Activated naive CD8-positive, alpha-beta T cell (primary cell): ENCODE data around the gene SHANK3.

Experiments
- H3K27ac Mint-ChIP-seq: one replicate; pipeline ENCODE4 v1.8.0; 2021; ENCODE audit warnings: mixed read lengths
- H3K27me3 Mint-ChIP-seq: one replicate; pipeline ENCODE4 v1.8.0; 2021; ENCODE audit warnings: mixed read lengths
- H3K36me3 Mint-ChIP-seq: one replicate; pipeline ENCODE4 v1.8.0; 2021; ENCODE audit warnings: mixed read lengths
- H3K4me1 Mint-ChIP-seq: one replicate; pipeline ENCODE4 v1.8.0; 2021; ENCODE audit warnings: low read depth, mixed read lengths
- H3K4me3 Mint-ChIP-seq: one replicate; pipeline ENCODE4 v1.8.0; 2021; ENCODE audit warnings: mild to moderate bottlenecking, mixed read lengths
- H3K9me3 Mint-ChIP-seq: one replicate; pipeline ENCODE4 v1.8.0; 2021; ENCODE audit warnings: low read depth, mixed read lengths

The SHANK3 gene

DNA sequence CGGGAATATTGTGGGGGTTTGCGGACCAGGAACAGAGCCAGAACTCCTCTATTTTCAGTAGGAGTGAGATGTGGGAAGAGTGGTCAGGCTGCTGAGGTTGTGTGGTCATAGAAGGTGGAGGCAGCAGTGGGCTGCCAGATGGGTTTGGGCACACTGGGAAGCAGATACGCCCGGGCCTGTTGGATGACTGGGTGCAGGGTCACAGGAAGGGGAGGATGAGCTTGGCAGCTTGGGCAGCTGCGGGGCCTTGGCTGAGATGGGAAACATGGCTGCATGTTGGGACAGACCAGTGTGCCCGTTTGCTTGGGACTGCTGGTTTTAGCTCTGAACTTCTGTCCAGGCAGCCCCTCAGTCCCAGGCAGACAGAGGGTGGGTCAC lies 11.4 kb downstream of the SHANK3 start:
- Mint-ChIP-seq H3K9me3 (no peaks in the 10 kb centered on the region), H3K4me1 (no peaks in the 10 kb centered on the region), H3K27me3 (no peaks in the 10 kb centered on the region), H3K4me3 (no peak overlapping the region), H3K27ac (no peak overlapping the region), H3K36me3 (no peaks in the 10 kb centered on the region)

DNA sequence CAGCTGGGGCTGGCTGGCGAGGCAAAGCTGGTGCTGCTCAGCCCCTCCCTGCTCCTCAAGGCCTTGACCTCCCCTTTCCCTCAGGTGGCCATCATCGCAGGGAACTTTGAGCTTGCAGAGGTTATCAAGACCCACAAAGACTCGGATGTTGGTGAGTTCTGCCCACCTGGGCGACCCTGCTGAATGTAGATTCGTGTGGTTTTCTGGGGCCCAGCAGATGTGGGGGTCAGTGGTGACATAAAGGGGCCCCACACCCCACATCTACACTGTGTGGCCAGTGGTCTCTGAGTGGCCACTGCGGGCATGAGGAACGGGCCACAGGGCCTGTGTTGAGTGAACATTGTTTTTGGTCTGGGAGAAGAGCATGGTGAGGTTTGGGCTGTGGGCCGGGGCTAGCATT lies 11.9 kb downstream of the SHANK3 start:
- no peak overlapping the region for H3K27ac Mint-ChIP-seq
- H3K36me3 Mint-ChIP-seq = no peaks in the 10 kb centered on the region
- H3K4me3 Mint-ChIP-seq = no peak overlapping the region
- no peaks in the 10 kb centered on the region for H3K27me3 Mint-ChIP-seq
- no peaks in the 10 kb centered on the region for H3K4me1 Mint-ChIP-seq
- no peaks in the 10 kb centered on the region for H3K9me3 Mint-ChIP-seq

- no peaks in the 10 kb centered on the region for H3K27me3 Mint-ChIP-seq
Measured at GRCh38 chr22:50684986-50685385, 12.4 kb downstream of the SHANK3 start.

DNA sequence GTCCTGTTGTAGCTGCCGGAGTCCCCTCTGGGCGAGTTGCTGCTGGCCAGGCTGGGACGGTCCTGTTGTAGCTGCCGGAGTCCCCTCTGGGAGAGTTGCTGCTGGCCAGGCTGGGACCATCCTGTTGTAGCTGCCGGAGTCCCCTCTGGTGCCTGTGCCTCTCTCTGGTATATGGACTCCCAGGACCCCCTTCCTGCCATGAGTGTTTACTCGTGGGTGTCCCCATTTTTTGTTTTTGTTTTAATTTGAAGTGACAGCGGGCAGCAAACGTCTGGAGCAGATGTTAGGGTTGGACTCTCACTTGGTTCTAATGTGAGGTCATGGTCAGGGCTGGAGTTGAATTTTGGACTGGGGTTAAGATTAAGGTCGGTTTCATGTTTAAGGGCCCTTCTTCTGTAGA lies 14.2 kb downstream of the SHANK3 start:
- no peak overlapping the region for H3K4me3 Mint-ChIP-seq
- peaks cover 5% of the 10 kb centered on the region for H3K9me3 Mint-ChIP-seq
- H3K27me3 Mint-ChIP-seq = peaks cover 2% of the 10 kb centered on the region
- H3K4me1 Mint-ChIP-seq = no peaks in the 10 kb centered on the region
- H3K27ac Mint-ChIP-seq = no peak overlapping the region
- no peaks in the 10 kb centered on the region for H3K36me3 Mint-ChIP-seq

More at GRCh38 chr22:50684986-50685385, 12.4 kb downstream of the SHANK3 start:
- Mint-ChIP-seq H3K9me3 (no peaks in the 10 kb centered on the region), H3K4me1 (no peaks in the 10 kb centered on the region), H3K4me3 (no peak overlapping the region), H3K27ac (no peak overlapping the region), H3K36me3 (no peaks in the 10 kb centered on the region)

GRCh38 chr22:50687829-50688228 lies 15.2 kb downstream of the SHANK3 start:
- no peaks in the 10 kb centered on the region for H3K36me3 Mint-ChIP-seq
- H3K9me3 Mint-ChIP-seq = peaks cover 8% of the 10 kb centered on the region
- H3K27me3 Mint-ChIP-seq = peaks cover 2% of the 10 kb centered on the region
- H3K4me1 Mint-ChIP-seq = no peaks in the 10 kb centered on the region
- no peak overlapping the region for H3K4me3 Mint-ChIP-seq
- no peak overlapping the region for H3K27ac Mint-ChIP-seq

DNA sequence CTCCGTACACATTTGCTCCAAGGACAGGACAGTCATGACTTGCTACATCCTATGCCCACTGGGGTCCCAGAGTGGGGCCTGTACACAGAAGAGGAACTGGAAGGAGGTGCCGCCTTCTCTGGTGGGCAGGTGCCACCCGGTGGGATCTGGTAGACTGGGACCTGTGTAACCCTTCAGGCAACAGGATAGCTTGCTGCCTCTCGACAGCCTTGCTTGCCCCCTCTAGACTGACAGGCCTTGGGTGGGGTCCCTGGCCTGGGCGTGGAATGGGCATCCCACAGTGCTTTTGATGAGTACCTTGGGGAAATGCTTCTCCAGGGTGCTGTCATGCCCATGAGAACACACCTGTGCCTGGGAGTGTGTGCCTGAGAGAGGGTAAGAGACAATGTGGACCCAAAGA lies 15.8 kb downstream of the SHANK3 start:
- Mint-ChIP-seq H3K27me3 (peaks cover 2% of the 10 kb centered on the region), H3K9me3 (peaks cover 8% of the 10 kb centered on the region), H3K36me3 (no peaks in the 10 kb centered on the region), H3K4me3 (no peak overlapping the region), H3K27ac (no peak overlapping the region), H3K4me1 (no peaks in the 10 kb centered on the region)

DNA sequence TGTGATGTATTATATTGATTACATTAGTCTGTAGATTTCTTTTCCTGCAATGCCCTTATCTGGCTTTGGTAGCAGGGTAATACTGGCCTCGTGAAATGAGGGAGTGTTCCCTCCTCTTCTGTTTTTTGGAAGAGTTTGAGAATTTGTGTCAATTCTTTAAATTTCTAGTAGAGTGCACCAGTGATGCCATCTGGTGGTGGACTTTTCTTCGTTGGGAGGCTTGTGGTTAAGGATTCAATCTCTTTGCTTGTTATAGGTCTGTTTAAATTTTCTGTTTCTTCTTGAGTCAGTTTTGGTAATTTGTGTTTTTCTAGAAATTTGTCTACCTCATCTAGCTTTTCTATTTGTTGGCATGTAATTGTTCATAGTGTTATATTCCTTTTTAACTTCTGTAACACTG lies 18.9 kb downstream of the SHANK3 start:
- Mint-ChIP-seq H3K36me3 (no peaks in the 10 kb centered on the region), H3K27ac (no peak overlapping the region), H3K27me3 (peaks cover 2% of the 10 kb centered on the region), H3K9me3 (peaks cover 8% of the 10 kb centered on the region), H3K4me1 (no peaks in the 10 kb centered on the region), H3K4me3 (no peak overlapping the region)

GRCh38 chr22:50693462-50693861 lies 20.8 kb downstream of the SHANK3 start:
- Mint-ChIP-seq H3K36me3 (no peaks in the 10 kb centered on the region), H3K9me3 (peaks cover 8% of the 10 kb centered on the region), H3K27ac (no peak overlapping the region), H3K27me3 (peaks cover 2% of the 10 kb centered on the region), H3K4me3 (no peak overlapping the region), H3K4me1 (no peaks in the 10 kb centered on the region)

GRCh38 chr22:50694099-50694605 lies 21.5 kb downstream of the SHANK3 start:
- Mint-ChIP-seq H3K4me3 (no peak overlapping the region), H3K9me3 (peaks cover 8% of the 10 kb centered on the region), H3K4me1 (no peaks in the 10 kb centered on the region), H3K27ac (no peak overlapping the region), H3K36me3 (no peaks in the 10 kb centered on the region), H3K27me3 (peaks cover 2% of the 10 kb centered on the region)

GRCh38 chr22:50694766-50695420 lies 22.3 kb downstream of the SHANK3 start:
- no peak overlapping the region for H3K4me3 Mint-ChIP-seq
- H3K9me3 Mint-ChIP-seq = peaks cover 8% of the 10 kb centered on the region
- H3K4me1 Mint-ChIP-seq = no peaks in the 10 kb centered on the region
- H3K27me3 Mint-ChIP-seq = peaks cover 2% of the 10 kb centered on the region
- H3K36me3 Mint-ChIP-seq = no peaks in the 10 kb centered on the region
- H3K27ac Mint-ChIP-seq = no peak overlapping the region

- Mint-ChIP-seq H3K9me3 (peaks cover 8% of the 10 kb centered on the region), H3K4me3 (no peak overlapping the region), H3K27me3 (peaks cover 2% of the 10 kb centered on the region), H3K36me3 (no peaks in the 10 kb centered on the region), H3K4me1 (no peaks in the 10 kb centered on the region), H3K27ac (no peak overlapping the region)
Measured at GRCh38 chr22:50695421-50696250, 23.0 kb downstream of the SHANK3 start.

DNA sequence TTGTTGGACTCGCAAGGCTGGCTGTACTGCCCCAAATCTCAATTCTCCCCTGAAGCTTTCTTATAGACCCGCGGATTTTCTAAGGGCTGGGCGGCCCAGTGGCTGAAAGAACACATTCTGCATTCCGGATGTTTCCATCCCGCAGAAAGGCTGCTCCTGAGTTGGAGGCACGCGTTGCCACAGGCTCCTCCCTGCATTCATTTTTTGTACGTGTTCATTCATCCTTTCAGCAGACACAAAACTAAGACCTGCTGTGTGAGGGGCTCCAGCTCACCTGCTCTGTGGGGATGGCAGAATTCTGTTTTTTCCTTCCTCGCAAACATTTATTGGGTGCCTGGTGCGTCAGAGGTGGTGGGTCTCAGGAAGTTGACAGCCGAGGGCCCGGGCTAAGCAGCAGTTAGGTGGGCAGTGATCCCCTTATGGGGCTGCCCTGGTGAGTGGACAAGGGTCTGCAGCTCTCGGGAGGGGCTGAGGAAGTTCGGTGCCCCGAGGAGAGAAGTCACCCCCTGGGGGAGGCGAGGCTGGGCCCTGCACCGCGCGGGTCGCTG lies 23.7 kb downstream of the SHANK3 start:
- H3K27me3 Mint-ChIP-seq = peaks cover 2% of the 10 kb centered on the region
- H3K4me1 Mint-ChIP-seq = no peaks in the 10 kb centered on the region
- H3K36me3 Mint-ChIP-seq = no peaks in the 10 kb centered on the region
- peaks cover 8% of the 10 kb centered on the region for H3K9me3 Mint-ChIP-seq
- no peak overlapping the region for H3K27ac Mint-ChIP-seq
- no peak overlapping the region for H3K4me3 Mint-ChIP-seq

DNA sequence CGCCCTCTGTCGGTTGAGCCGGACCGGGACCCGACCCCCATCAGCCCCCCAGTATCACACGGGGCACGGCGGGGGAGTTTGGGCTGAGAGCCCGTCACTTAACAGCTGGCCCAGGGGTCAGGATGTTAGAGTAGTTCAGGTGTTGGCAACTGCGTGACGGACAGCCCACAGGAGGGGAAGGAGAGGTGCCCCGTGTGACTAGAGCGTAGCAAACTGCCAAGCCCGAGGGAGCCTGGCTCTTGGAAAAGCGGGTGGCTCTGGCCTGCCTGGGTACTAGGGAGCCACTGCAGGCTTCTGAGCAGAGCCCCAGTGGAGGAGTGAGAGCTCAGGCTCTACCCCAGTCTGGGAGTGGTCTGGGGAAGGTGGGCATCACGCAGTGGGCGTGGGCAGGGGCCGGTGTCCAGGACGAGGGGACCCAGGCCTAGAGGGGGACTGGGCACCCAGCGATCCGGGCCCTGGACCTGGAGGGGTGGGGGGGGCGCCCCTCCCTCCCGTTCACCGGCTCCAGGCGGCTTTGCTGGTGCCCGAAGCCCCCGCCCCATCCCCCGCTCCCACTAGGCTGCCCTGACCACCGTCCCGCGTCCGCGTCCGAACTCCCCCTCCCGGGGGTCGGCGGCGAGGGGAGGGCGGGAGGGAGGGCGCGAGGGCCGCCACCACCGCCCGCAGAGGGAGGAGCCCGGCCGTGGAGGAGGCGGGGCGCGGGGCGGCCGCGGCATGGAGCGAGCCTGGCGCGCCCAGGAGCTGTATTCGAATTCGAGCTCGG lies 24.4 kb downstream of the SHANK3 start:
- no peaks in the 10 kb centered on the region for H3K27me3 Mint-ChIP-seq
- H3K4me3 Mint-ChIP-seq = no peak overlapping the region
- peaks cover 1% of the 10 kb centered on the region for H3K9me3 Mint-ChIP-seq
- no peaks in the 10 kb centered on the region for H3K36me3 Mint-ChIP-seq
- peaks cover 3% of the 10 kb centered on the region for H3K4me1 Mint-ChIP-seq
- no peak overlapping the region for H3K27ac Mint-ChIP-seq

DNA sequence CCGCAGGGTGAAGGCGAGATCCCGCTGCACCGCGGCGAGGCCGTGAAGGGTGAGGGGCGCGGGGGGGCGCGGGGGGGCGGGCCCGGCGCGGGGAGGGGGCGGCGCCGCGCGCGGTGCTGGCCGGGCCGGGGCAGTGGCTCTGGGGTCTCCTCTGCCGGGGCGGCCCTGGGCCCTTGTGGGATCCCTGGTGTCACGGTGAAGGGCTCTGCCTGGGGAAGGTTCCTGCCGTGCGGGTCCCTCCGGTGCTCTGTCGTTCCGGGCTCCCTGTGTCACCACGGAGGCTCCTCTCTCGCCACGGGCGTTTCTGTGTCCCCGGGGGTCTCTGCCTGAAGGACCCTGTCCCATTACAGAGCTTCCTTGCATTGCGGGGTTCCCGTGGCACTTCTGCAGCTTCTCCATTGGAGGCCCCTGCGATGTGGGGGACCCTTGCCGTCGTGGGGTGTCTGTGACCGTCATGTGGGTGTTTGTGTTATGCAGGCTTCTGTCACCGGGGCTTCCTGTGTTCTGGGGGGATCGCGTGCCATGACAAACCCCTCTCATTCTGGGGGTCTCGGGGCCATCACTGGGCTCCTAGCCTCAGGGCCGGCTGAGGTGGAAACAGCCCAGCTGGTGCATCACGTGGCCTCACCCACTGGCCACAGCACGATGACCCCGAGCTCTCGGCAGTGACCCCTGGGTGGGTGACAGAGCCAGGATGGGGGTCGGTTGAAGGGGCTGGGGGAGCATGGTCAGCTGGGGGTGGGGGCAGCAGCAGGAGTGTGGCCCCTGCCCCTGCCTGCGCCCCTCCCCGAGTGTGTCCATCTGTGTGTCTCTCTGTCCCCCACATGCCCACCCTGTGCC lies 25.3 kb downstream of the SHANK3 start:
- H3K27ac Mint-ChIP-seq = no peak overlapping the region
- no peak overlapping the region for H3K4me3 Mint-ChIP-seq
- H3K4me1 Mint-ChIP-seq = peaks cover 12% of the 10 kb centered on the region
- H3K36me3 Mint-ChIP-seq = no peaks in the 10 kb centered on the region
- no peaks in the 10 kb centered on the region for H3K27me3 Mint-ChIP-seq
- no peaks in the 10 kb centered on the region for H3K9me3 Mint-ChIP-seq
